ENCODE data around the gene MAST4. TPM values are rescaled to one million over a fixed set of nuclear protein-coding genes. Genes with fewer than 3 reads are reported as not detected.

Gene MAST4
- total RNA-seq, 2 donors from 2014 or later = 30.5 to 47.8 TPM

DNA sequence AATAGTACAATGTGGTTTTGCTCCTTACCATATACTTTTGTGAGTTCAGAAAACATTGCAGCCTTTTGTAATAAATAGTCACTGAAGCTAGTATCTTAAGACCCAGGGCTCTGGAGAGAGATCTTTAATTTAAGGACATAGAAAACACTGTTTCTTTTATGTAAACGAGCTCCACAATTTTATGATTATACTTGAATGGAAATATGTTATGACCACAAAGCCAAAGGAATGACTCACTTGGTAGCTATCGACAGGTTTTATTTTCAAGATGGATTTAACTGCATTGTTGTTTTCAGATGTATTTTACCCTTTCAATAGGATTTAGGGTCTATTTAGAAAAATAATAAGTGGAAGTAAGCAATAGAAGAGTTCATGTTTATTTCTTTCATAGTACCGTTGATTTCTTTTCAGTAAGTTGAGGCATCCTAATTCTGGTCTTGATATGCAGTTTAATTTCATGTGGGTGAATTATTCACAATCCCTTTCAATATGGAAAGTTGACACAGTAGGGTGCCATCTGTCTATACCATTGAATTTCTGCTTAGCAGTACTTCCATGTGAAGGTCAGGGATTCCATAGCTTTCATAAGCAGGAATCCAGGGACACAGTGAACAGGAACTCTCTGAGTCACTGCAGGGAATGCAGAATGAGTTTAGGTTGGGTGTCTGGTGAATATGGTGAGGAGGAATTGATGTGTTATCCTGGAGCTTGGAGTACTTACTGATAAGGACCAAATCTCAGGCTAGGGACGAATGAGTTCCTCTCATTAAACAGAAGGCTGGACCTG, 442.8 kb downstream of the MAST4 start:
- no peak for DNase-seq (ENCODE audit: low spot score)
- no peak overlapping the region for H3K27ac ChIP-seq
- H3K4me1 ChIP-seq (ENCODE audit: control insufficient read depth in 1 of 2, low read depth in 2 of 2) = peaks cover 12 to 34% of the 10 kb centered on the region in 2 donors
- ATAC-seq (ENCODE audit: insufficient number of reproducible peaks, low FRiP score, low read depth) = no peak
- H3K36me3 ChIP-seq = no peaks in the 10 kb centered on the region
- H3K4me3 ChIP-seq = no peak overlapping the region
- TF ChIP-seq, protein P1, sequence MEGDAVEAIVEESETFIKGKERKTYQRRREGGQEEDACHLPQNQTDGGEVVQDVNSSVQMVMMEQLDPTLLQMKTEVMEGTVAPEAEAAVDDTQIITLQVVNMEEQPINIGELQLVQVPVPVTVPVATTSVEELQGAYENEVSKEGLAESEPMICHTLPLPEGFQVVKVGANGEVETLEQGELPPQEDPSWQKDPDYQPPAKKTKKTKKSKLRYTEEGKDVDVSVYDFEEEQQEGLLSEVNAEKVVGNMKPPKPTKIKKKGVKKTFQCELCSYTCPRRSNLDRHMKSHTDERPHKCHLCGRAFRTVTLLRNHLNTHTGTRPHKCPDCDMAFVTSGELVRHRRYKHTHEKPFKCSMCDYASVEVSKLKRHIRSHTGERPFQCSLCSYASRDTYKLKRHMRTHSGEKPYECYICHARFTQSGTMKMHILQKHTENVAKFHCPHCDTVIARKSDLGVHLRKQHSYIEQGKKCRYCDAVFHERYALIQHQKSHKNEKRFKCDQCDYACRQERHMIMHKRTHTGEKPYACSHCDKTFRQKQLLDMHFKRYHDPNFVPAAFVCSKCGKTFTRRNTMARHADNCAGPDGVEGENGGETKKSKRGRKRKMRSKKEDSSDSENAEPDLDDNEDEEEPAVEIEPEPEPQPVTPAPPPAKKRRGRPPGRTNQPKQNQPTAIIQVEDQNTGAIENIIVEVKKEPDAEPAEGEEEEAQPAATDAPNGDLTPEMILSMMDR (IDR thresholded peaks at IDR 0.05) = no peak
- H3K9me3 ChIP-seq = no peaks in the 10 kb centered on the region
- H3K27me3 ChIP-seq (replicated peaks; ENCODE audit: insufficient read depth) = no peaks in the 10 kb centered on the region

DNA sequence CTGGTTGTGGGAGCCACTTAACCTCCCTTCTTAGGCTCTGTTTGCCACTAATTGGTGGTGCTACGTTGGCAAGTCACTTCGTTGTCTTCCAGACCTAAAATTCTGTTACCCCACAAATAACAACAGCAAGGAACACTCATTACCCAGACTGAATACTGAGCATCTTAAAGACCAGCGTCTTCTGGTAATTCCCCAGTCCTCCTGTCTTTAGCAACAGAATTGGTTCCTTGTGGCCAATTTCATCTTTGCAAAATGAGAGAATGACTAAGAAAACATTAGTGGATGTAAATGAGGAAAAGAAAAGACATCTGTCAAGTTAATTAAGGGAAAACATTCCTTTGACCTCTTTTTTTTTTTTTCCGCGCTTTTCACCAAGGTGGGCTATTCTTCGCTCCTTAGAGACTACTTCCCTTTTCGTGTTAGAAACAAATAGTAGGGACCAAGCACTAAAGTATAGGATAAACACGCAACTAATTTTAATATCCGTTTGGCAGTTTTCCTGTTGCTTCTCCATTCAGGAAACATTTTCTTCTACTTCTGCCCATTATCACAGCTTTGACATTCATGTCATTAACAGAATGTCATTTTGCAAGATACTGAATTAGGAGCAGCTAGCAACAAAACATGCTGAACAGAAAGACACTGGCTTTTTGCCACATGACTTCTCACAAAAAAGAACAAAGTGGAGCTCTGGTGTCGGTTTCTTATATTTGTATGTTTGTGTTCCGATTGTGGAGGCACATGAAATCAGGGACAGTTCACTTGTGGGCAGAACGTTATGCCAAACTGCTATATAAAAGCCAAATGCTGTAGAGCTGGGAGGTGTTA, 446.2 kb downstream of the MAST4 start:
- peaks cover 5 to 40% of the 10 kb centered on the region in 2 donors for H3K4me1 ChIP-seq (ENCODE audit: control insufficient read depth in 1 of 2, low read depth in 2 of 2)
- no peak overlapping the region for H3K27ac ChIP-seq
- H3K27me3 ChIP-seq (replicated peaks; ENCODE audit: insufficient read depth) = no peaks in the 10 kb centered on the region
- no peak overlapping the region for H3K4me3 ChIP-seq
- no peaks in the 10 kb centered on the region for H3K36me3 ChIP-seq
- no peak for DNase-seq (ENCODE audit: low spot score)
- ATAC-seq (ENCODE audit: insufficient number of reproducible peaks, low FRiP score, low read depth) = no peak
- TF ChIP-seq, protein P1 (IDR thresholded peaks at IDR 0.05) = no peak
- H3K9me3 ChIP-seq = no peaks in the 10 kb centered on the region

DNA sequence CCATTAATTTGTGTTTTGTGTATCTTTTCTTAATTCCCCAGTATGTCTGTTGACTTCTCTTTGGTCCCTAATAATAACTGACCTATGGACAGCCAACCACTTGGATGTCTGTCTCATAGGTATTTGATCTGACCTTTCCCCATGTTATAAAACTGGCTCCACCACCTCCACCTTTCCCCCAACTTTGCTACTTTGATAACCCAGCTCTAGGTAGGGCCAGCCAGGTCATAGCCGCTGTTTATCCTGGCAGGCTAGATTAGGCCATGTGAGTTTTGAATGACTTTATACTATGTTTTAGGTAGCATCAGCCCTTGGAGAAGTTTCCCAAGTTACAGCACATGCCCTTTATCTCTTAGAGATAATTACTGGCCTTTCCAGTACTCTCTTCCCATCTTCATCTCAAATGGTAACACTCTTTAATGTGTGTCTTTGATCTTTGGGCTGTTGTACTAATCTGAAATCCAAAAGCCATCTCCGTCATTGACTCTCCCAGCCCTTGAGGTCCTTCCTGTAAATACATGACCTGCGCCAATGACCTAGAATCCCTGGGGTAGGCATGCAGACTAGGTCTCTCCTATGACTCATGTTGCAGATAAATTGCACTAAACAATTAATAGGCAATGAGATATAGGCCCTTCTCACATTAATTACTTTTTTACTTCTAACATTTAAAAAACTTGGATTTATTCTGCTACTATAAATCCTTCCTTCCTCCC, 447.8 kb downstream of the MAST4 start:
- no peaks in the 10 kb centered on the region for H3K9me3 ChIP-seq
- H3K4me1 ChIP-seq (ENCODE audit: control insufficient read depth in 1 of 2, low read depth in 2 of 2) = peaks cover 6 to 40% of the 10 kb centered on the region in 2 donors
- ATAC-seq (ENCODE audit: insufficient number of reproducible peaks, low FRiP score, low read depth) = no peak
- TF ChIP-seq, protein P1 (IDR thresholded peaks at IDR 0.05) = no peak
- no peak overlapping the region for H3K4me3 ChIP-seq
- H3K36me3 ChIP-seq = no peaks in the 10 kb centered on the region
- H3K27ac ChIP-seq = no peak overlapping the region
- DNase-seq (ENCODE audit: low spot score) = no peak
- H3K27me3 ChIP-seq (replicated peaks; ENCODE audit: insufficient read depth) = no peaks in the 10 kb centered on the region

DNA sequence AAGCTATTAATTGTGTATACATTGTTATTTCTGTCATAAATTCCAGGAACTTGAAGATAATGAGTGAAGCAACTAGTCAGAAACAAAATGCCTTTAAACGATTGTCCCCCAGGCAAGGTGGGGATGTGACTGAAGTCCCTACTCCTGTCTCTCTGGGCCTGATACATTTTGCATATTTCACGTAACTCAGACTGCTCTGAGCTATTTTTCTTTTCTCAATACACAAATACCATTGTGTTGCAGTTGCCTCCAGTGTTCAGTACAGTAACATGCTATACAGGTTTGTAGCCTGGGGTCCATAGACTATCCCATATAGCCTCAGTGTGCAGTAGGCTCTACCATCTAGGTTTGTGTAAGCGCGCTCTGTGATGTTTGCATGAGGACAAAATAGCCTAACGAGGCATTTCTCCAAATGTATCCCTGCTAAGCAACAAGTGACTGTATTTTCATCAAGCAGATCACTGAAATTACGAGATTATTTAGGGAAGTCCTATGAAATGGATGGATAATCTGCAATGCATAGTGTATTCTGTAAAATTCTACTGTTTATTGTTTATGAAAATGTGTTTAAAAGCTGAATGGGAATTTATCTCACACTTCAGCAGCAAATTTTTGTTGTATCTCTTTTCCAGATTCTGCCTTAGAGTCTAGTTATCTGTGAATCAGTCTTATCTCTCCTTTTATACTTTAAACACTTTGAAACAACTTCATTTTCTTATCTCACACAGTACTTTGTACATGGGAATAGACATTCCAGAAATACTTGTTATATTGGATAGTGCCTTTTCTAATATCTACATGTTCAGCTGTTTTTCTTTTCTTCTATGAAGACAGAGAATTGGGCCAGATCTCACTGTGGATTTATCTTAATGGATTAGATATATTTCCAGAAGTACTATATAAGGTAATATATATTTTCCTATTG, 449.9 kb downstream of the MAST4 start:
- no peak for DNase-seq (ENCODE audit: low spot score)
- H3K36me3 ChIP-seq = no peaks in the 10 kb centered on the region
- H3K4me3 ChIP-seq = no peak overlapping the region
- TF ChIP-seq, protein P1 (IDR thresholded peaks at IDR 0.05) = no peak
- H3K9me3 ChIP-seq = no peaks in the 10 kb centered on the region
- H3K27me3 ChIP-seq (replicated peaks; ENCODE audit: insufficient read depth) = no peaks in the 10 kb centered on the region
- no peak overlapping the region for H3K27ac ChIP-seq
- ATAC-seq (ENCODE audit: insufficient number of reproducible peaks, low FRiP score, low read depth) = no peak
- H3K4me1 ChIP-seq (ENCODE audit: control insufficient read depth in 1 of 2, low read depth in 2 of 2) = peaks cover 6 to 45% of the 10 kb centered on the region in 2 donors

Data from thoracic aorta (tissue), 2 donors.